Ovary (tissue), 9 donors: ENCODE measurements around the gene ANKDD1A. TPM values are rescaled to one million over a fixed set of nuclear protein-coding genes. Genes with fewer than 3 reads are reported as not detected.

Experiments used
- DNase-seq, 5 donors: peaks; one replicate each; pipeline ENCODE4 v3.0.0-alpha.2; 2019 to 2020
- H3K27ac ChIP-seq, 2 donors: fragments of 200-600 bp; one replicate each; pipeline versions ENCODE4 v1.5.1 to v1.8.0; 2019 to 2022
- H3K27me3 ChIP-seq: fragments of 200-600 bp; one replicate; pipeline ENCODE4 v1.8.0; 2022
- H3K36me3 ChIP-seq: fragments of 200-600 bp; sonication (generic); one replicate; pipeline ENCODE4 v1.5.1; 2019
- H3K4me1 ChIP-seq: one replicate; pipeline ENCODE4 v1.8.1; 2013; ENCODE audit warnings: mild to moderate bottlenecking, moderate library complexity; ENCODE audit not compliant: insufficient read depth
- H3K4me3 ChIP-seq: fragments of 200-600 bp; sonication (generic); one replicate; pipeline ENCODE4 v1.5.1; 2017
- H3K9me3 ChIP-seq, 2 donors: fragments of 200-600 bp in 1 of 2; sonication (generic) in 1 of 2; one replicate each; pipeline versions ENCODE4 v1.5.1 to v1.8.1; 2013 to 2019; ENCODE audit warnings: mild to moderate bottlenecking in 1 of 2, moderate library complexity in 1 of 2
- CTCF ChIP-seq, 3 donors: fragments of 450-650 bp in 2 of 3; fragments of 200-600 bp in 1 of 3; IDR thresholded peaks; one replicate each; pipeline versions ENCODE4 v1.5.1 to v1.8.0; 2016 to 2022; ENCODE audit warnings: antibody characterized with exemption in 3 of 3, mild to moderate bottlenecking in 1 of 3
- EP300 ChIP-seq: sonication (generic); formaldehyde crosslinking; IDR thresholded peaks from one replicate; pipeline ENCODE4 v1.6.1; 2017; ENCODE audit warnings: antibody characterized with exemption
- POLR2A ChIP-seq: fragments of 450-650 bp; IDR thresholded peaks from one replicate; pipeline ENCODE4 v1.6.1; 2017; ENCODE audit warnings: antibody characterized with exemption, mild to moderate bottlenecking, moderate library complexity
- WGBS, 3 donors: extraction: QIAGEN DNeasy Blood & Tissue Kit in 1 of 3; methylation state at CpG; one replicate each; pipeline versions ENCODE4 v1.1.5 to v1.1.7; 2013 to 2017; 5-methylcytosine and 5-hydroxymethylcytosine counted together
- intact Hi-C, 4 donors: fragments of 100-400 bp; cut with DNase I; formaldehyde crosslinking; loops; one replicate each; pipeline versions ENCODE4 v1.11.0 to v1.15.1; 2022 to 2023
- polyA plus RNA-seq, 2 donors: library from polyadenylated mRNA; stranded (reverse); fragments of 200-250 nt in 1 of 2; fragments of 350-450 nt in 1 of 2; fragmentation: Illumina TruSeq in 1 of 2; extraction: RNeasy Lipid Tissue Mini Kit (QIAGEN cat#74804) in 1 of 2; gene quantifications; one replicate each; pipeline ENCODE4 v1.2.3, GENCODE V29; 2013 to 2014
- total RNA-seq, 7 donors: library from RNA; depleted of rRNA in 2 of 7; stranded (reverse); fragments of >200 nt in 2 of 7; fragmentation: NEBNext Ultra II Directional in 3 of 7; extraction: Animal tissue kit (Norgen Biotek cat#: 25700) in 3 of 7; gene quantifications; one replicate each; pipeline versions ENCODE4 v1.1.0 to v1.2.4, GENCODE V29; 2016 to 2023
- donor health status: DM: no; HTN: no; CAD: no; lungs with moderate emphysema.
- donor health status: DM: no; HTN: no; CAD: no.
- donor health status: Bipolar disorder and iron deficiency.
- donor health status: DM: yes; HTN: yes; CAD: no.
- donor health status: DM: no; HTN: no; CAD: no.
- donor health status: DM: yes; HTN: yes; CAD: no.

The ANKDD1A gene
- total and polyA plus RNA-seq, 9 donors, result 5.7 to 29.4 (median 10.2) TPM

GRCh38 chr15:64912379-64913325 lies 950 bp downstream of the ANKDD1A start:
- no peak for TF ChIP-seq EP300
- TF ChIP-seq CTCF (IDR thresholded peaks at IDR 0.05), result no peak
- no peak for TF ChIP-seq POLR2A
- Histone ChIP-seq H3K4me1 (peaks cover 4% of the 10 kb centered on the region), H3K36me3 (no peaks in the 10 kb centered on the region), H3K4me3 (peak overlapping the region; percentile 54), H3K27me3 (no peaks in the 10 kb centered on the region), H3K9me3 (no peaks in the 10 kb centered on the region), H3K27ac (peak overlapping the region in 1 of 2 donors; percentile 37)
- 58 to 64% (median 62%) methylated on average over 15 of the region's 15 CpGs for WGBS, 3 donors
- peak in 1 of 5 donors; percentile 46 for DNase-seq
- intact Hi-C loops, result no loop called here

GRCh38 chr15:64915518-64916227 lies 4.0 kb downstream of the ANKDD1A start:
- peak in 1 of 5 donors; percentile 29 for DNase-seq
- WGBS, 3 donors, result 59 to 64% (median 59%) methylated on average over 13 of the region's 13 CpGs
- intact Hi-C loops, result no loop called here

DNA sequence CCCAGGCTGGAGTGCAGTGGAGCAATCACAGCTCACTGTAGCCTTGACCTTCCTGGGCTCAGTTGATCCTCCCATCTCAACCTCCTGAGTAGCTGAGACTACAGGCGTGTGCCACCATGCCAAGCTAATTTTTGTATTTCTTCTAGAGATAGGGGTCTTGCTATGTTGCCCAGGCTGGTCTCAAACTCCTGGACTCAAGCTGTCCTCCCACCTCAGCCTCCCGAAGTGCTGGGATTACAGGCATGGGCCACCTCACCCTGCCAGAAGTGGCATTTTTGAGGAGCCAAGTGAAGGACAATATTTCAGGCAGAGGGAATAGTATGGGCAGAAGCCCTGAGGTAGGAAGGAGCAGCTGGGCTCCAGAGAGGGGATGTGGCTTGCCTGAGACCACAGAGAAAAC lies 4.7 kb downstream of the ANKDD1A start:
- Histone ChIP-seq H3K4me3 (no peak overlapping the region), H3K36me3 (no peaks in the 10 kb centered on the region), H3K27ac (no peak overlapping the region), H3K4me1 (peaks cover 4% of the 10 kb centered on the region), H3K27me3 (no peaks in the 10 kb centered on the region), H3K9me3 (no peaks in the 10 kb centered on the region)
- TF ChIP-seq EP300, result no peak
- intact Hi-C loops, result no loop called here
- 77 to 93% (median 85%) methylated on average over 1 to 2 of the region's 2 CpGs for WGBS, 3 donors
- DNase-seq, result no peak

More at GRCh38 chr15:64915518-64916227, 4.0 kb downstream of the ANKDD1A start:
- no peak for TF ChIP-seq CTCF (IDR thresholded peaks at IDR 0.05)
- no peak for TF ChIP-seq EP300
- no peak for TF ChIP-seq POLR2A
- no peaks in the 10 kb centered on the region for H3K36me3 ChIP-seq
- H3K27ac ChIP-seq, result no peak overlapping the region
- no peaks in the 10 kb centered on the region for H3K9me3 ChIP-seq
- peaks cover 4% of the 10 kb centered on the region for H3K4me1 ChIP-seq
- H3K4me3 ChIP-seq, result no peak overlapping the region
- no peaks in the 10 kb centered on the region for H3K27me3 ChIP-seq

GRCh38 chr15:64917211-64917610 lies 5.5 kb downstream of the ANKDD1A start:
- Histone ChIP-seq H3K27me3 (no peaks in the 10 kb centered on the region), H3K36me3 (no peaks in the 10 kb centered on the region), H3K4me1 (peaks cover 7% of the 10 kb centered on the region), H3K27ac (no peak overlapping the region), H3K4me3 (no peak overlapping the region), H3K9me3 (no peaks in the 10 kb centered on the region)
- DNase-seq, result no peak
- intact Hi-C loops, result no loop called here
- TF ChIP-seq POLR2A, result no peak
- 93 to 95% (median 94%) methylated on average over 9 of the region's 9 CpGs for WGBS, 3 donors

DNA sequence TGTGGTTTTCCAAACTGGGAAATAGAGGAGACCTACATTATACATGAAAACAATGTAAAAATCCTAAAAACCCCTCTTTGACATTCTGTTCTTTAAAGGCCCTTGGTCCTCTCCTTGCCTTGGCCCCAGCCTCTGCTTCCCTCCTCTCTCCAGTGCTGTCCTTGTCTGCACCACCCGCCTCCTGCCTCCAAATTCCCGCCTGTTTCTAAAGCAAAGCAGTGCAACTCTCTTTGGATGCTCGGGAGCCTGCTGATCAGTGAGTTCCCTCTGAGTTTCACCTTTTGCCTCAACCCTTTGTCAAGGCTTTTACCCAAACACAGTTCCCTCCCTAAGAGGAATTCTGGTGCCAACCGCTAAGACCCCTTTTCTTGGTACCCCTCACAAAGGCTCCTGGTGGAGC lies 8.0 kb downstream of the ANKDD1A start:
- no peaks in the 10 kb centered on the region for H3K9me3 ChIP-seq
- intact Hi-C loops, result loop anchor here in 1 of 4 donors (5.0 kb wide), 1 partner anchor 77 kb away; the partner anchor contains the start of gene PLEKHO2
- WGBS, 3 donors, result 94 to 99% (median 99%) methylated on average over 4 of the region's 4 CpGs

More for the DNA sequence above, 8.0 kb downstream of the ANKDD1A start:
- Histone ChIP-seq H3K36me3 (no peaks in the 10 kb centered on the region), H3K27me3 (no peaks in the 10 kb centered on the region), H3K4me3 (no peak overlapping the region), H3K4me1 (peaks cover 12% of the 10 kb centered on the region), H3K27ac (no peak overlapping the region)
- TF ChIP-seq CTCF (IDR thresholded peaks at IDR 0.05), result no peak
- no peak for TF ChIP-seq EP300
- TF ChIP-seq POLR2A, result no peak
- no peak for DNase-seq
